DOHH2 (cell line): ENCODE data around the gene SPOCK2.

Experiments used
- H3F3A ChIP-seq: fragments of 200-600 bp; sonication (generic), shearing (Covaris generic); 2 replicates; pipeline ENCODE4 v1.6.0; 2016; ENCODE audit warnings: antibody characterized with exemption, mild to moderate bottlenecking; ENCODE audit not compliant: control insufficient read depth, insufficient read depth
- H3K27ac ChIP-seq: fragments of 200-600 bp; sonication (generic); 2 replicates; pipeline ENCODE4 v1.5.1; 2014; ENCODE audit warnings: low read depth, mild to moderate bottlenecking, low read length, moderate library complexity
- H3K27me3 ChIP-seq: fragments of 200-600 bp; sonication (generic); 2 replicates; pipeline ENCODE4 v1.6.1; 2014; ENCODE audit warnings: mild to moderate bottlenecking, low read length, mixed read lengths; ENCODE audit not compliant: control insufficient read depth
- H3K36me3 ChIP-seq: fragments of 200-600 bp; sonication (generic); 2 replicates; pipeline ENCODE4 v1.6.1; 2014; ENCODE audit warnings: mild to moderate bottlenecking, low read length, moderate library complexity, mixed read lengths; ENCODE audit not compliant: control insufficient read depth
- H3K4me1 ChIP-seq: fragments of 200-600 bp; sonication (generic); 2 replicates; pipeline ENCODE4 v1.6.1; 2014; ENCODE audit warnings: mild to moderate bottlenecking, low read length, mixed read lengths; ENCODE audit not compliant: control insufficient read depth
- H3K4me2 ChIP-seq: fragments of 200-600 bp; sonication (generic); 2 replicates; pipeline ENCODE4 v1.6.0; 2014; ENCODE audit warnings: mild to moderate bottlenecking, low read length, moderate library complexity
- H3K4me3 ChIP-seq: fragments of 200-600 bp; sonication (generic); 2 replicates; pipeline ENCODE4 v1.5.1; 2014; ENCODE audit warnings: mild to moderate bottlenecking, low read length, mixed read lengths
- H3K79me2 ChIP-seq: fragments of 200-600 bp; sonication (generic); 2 replicates; pipeline ENCODE4 v1.6.1; 2014; ENCODE audit warnings: mild to moderate bottlenecking, low read length, mixed read lengths; ENCODE audit not compliant: control insufficient read depth
- H3K9me2 ChIP-seq: fragments of 200-600 bp; sonication (generic); replicated peaks from 2 replicates; pipeline ENCODE4 v1.6.1; 2014; ENCODE audit warnings: mild to moderate bottlenecking, low read length, mixed read lengths; ENCODE audit not compliant: control insufficient read depth
- H3K9me3 ChIP-seq: fragments of 200-600 bp; sonication (generic); 2 replicates; pipeline ENCODE4 v1.6.1; 2014; ENCODE audit warnings: antibody characterized with exemption, low read length, mixed read lengths; ENCODE audit not compliant: control insufficient read depth, insufficient read depth
- H4K20me1 ChIP-seq: fragments of 200-600 bp; sonication (generic); 2 replicates; pipeline ENCODE4 v1.6.0; 2014; ENCODE audit warnings: low read depth, mild to moderate bottlenecking, antibody characterized with exemption, low read length, moderate library complexity; ENCODE audit not compliant: control insufficient read depth, insufficient read depth
- CTCF ChIP-seq: fragments of 200-600 bp; sonication (generic); IDR thresholded peaks from one replicate; pipeline ENCODE4 v1.5.1; 2014; ENCODE audit warnings: antibody characterized with exemption, mild to moderate bottlenecking, low read depth, low read length; ENCODE audit not compliant: poor library complexity, severe bottlenecking
- EZH2phosphoT487 ChIP-seq: fragments of 200-600 bp; sonication (generic); IDR thresholded peaks from 2 replicates; pipeline ENCODE4 v1.6.1; 2017; ENCODE audit warnings: borderline replicate concordance, mild to moderate bottlenecking, antibody characterized with exemption, low read length, moderate library complexity, mixed read lengths

The SPOCK2 gene

GRCh38 chr10:72127571-72127970 is 39.2 kb upstream of the SPOCK2 start:
- H3K4me1 ChIP-seq: 0 out of 2 replicates have a peak, but pooled peaks cover 3% of the 10 kb centered on the region
- H3K27ac ChIP-seq: no peak overlapping the region
- H3K9me3 ChIP-seq: no peaks in the 10 kb centered on the region
- peaks cover 15% of the 10 kb centered on the region for H3K36me3 ChIP-seq
- H4K20me1 ChIP-seq: no peaks in the 10 kb centered on the region
- no peaks in the 10 kb centered on the region for H3K9me2 ChIP-seq
- no peak overlapping the region for H3K4me3 ChIP-seq
- H3F3A ChIP-seq: 0 out of 2 replicates have a peak, but pooled peaks cover 2% of the 10 kb centered on the region
- H3K27me3 ChIP-seq: no peaks in the 10 kb centered on the region
- TF ChIP-seq CTCF (no peak), EZH2phosphoT487 (no peak)
- no peaks in the 10 kb centered on the region for H3K79me2 ChIP-seq
- no peak overlapping the region for H3K4me2 ChIP-seq

- Histone ChIP-seq H3K4me2 (no peak overlapping the region), H3K27ac (no peak overlapping the region), H3F3A (0 out of 2 replicates have a peak, but pooled peaks cover 2% of the 10 kb centered on the region), H4K20me1 (no peaks in the 10 kb centered on the region), H3K4me1 (0 out of 2 replicates have a peak, but pooled peaks cover 3% of the 10 kb centered on the region), H3K4me3 (no peak overlapping the region), H3K79me2 (no peaks in the 10 kb centered on the region), H3K9me3 (no peaks in the 10 kb centered on the region), H3K36me3 (peaks cover 13% of the 10 kb centered on the region), H3K9me2 (no peaks in the 10 kb centered on the region), H3K27me3 (no peaks in the 10 kb centered on the region)
- TF ChIP-seq EZH2phosphoT487: no peak
- TF ChIP-seq CTCF: no peak
Measured at GRCh38 chr10:72126872-72127232, 38.5 kb upstream of the SPOCK2 start.

- Histone ChIP-seq H3K4me1 (0 out of 2 replicates have a peak, but pooled peaks cover 3% of the 10 kb centered on the region), H3K36me3 (peaks cover 13% of the 10 kb centered on the region), H4K20me1 (no peaks in the 10 kb centered on the region), H3K27me3 (no peaks in the 10 kb centered on the region), H3K9me2 (no peaks in the 10 kb centered on the region), H3K4me3 (no peak overlapping the region), H3K9me3 (no peaks in the 10 kb centered on the region), H3F3A (0 out of 2 replicates have a peak, but pooled peaks cover 2% of the 10 kb centered on the region), H3K27ac (no peak overlapping the region), H3K4me2 (no peak overlapping the region), H3K79me2 (no peaks in the 10 kb centered on the region)
- peak; percentile 60 for TF ChIP-seq CTCF
- no peak for TF ChIP-seq EZH2phosphoT487
Measured at GRCh38 chr10:72126184-72126871, 38.0 kb upstream of the SPOCK2 start.
